Mucosa of descending colon (tissue), 3 donors: Measurements from ENCODE around the gene CBY1. TPM values are rescaled to one million over a fixed set of nuclear protein-coding genes. Genes with fewer than 3 reads are reported as not detected.

Source experiments
- ATAC-seq: fragments of 200-7000 bp; cut with Tn5 transposase; one replicate; pipeline ENCODE4 v1.9.1; 2020; ENCODE audit warnings: mild to moderate bottlenecking, moderate library complexity
- DNase-seq, 3 donors: peaks; one replicate each; pipeline ENCODE4 v3.0.0-alpha.2; 2020
- H3K36me3 ChIP-seq: fragments of 200-600 bp; one replicate; pipeline ENCODE4 v1.8.0; 2021; ENCODE audit warnings: low read depth, mild to moderate bottlenecking
- H3K4me1 ChIP-seq: fragments of 200-600 bp; one replicate; pipeline ENCODE4 v1.8.0; 2021; ENCODE audit warnings: low read depth, mild to moderate bottlenecking
- H3K4me3 ChIP-seq: fragments of 200-600 bp; one replicate; pipeline ENCODE4 v1.8.0; 2021; ENCODE audit warnings: mild to moderate bottlenecking
- H3K9me3 ChIP-seq: fragments of 200-600 bp; one replicate; pipeline ENCODE4 v1.8.0; 2021; ENCODE audit warnings: mild to moderate bottlenecking
- intact Hi-C, 2 donors: fragments of 100-400 bp; cut with DNase I in 1 of 2; cut with micrococcal nuclease in 1 of 2; formaldehyde crosslinking; loops; one replicate each; pipeline versions ENCODE4 v1.11.0 to v1.11.1; 2022; cut with DNase I, micrococcal nuclease
- total RNA-seq, 3 donors: library from RNA; stranded (reverse); fragmentation: NEBNext Ultra II Directional in 2 of 3; extraction: Animal tissue kit (Norgen Biotek cat#: 25700) in 2 of 3; gene quantifications; one replicate each; pipeline versions ENCODE4 v1.2.1 to v1.2.4, GENCODE V29; 2021 to 2023
- TF ChIP-seq, protein P1 (sequence below): fragments of 200-600 bp; IDR thresholded peaks from one replicate; pipeline ENCODE4 v1.8.0; 2022; ENCODE audit warnings: antibody characterized with exemption, mild to moderate bottlenecking
- donor health status: DM: no; HTN: no; CAD: no; lungs with moderate emphysema.
- donor health status: DM: no; HTN: no; CAD: no.
- donor health status: DM: no; HTN: yes; CAD: no.

The CBY1 gene
- total RNA-seq, 3 donors from 2014 or later, result 22.8 to 46.5 (median 30.0) TPM

DNA sequence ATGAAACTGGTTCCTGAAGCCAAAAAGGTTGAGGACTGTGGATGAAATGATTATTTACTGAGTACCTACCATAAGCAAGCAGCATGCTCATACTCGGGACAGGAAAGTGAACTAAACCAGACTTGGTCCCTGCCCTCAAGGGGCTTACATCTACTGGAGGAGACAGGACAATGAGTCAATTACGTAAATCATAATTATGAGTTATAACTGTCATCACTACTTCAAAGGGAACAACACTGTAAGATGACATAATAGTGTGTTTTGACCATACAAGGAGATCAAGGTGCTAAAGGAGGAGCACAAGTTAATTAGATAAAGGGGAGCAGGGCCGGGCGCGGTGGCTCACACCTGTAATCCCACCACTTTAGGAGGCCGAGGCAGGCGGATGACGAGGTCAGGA is 2.7 kb upstream of the CBY1 start:
- TF ChIP-seq, protein P1, sequence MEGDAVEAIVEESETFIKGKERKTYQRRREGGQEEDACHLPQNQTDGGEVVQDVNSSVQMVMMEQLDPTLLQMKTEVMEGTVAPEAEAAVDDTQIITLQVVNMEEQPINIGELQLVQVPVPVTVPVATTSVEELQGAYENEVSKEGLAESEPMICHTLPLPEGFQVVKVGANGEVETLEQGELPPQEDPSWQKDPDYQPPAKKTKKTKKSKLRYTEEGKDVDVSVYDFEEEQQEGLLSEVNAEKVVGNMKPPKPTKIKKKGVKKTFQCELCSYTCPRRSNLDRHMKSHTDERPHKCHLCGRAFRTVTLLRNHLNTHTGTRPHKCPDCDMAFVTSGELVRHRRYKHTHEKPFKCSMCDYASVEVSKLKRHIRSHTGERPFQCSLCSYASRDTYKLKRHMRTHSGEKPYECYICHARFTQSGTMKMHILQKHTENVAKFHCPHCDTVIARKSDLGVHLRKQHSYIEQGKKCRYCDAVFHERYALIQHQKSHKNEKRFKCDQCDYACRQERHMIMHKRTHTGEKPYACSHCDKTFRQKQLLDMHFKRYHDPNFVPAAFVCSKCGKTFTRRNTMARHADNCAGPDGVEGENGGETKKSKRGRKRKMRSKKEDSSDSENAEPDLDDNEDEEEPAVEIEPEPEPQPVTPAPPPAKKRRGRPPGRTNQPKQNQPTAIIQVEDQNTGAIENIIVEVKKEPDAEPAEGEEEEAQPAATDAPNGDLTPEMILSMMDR, result no peak
- no peak overlapping the region for H3K4me3 ChIP-seq
- DNase-seq, result no peak
- H3K36me3 ChIP-seq, result no peaks in the 10 kb centered on the region
- H3K9me3 ChIP-seq, result no peaks in the 10 kb centered on the region
- ATAC-seq, result no peak
- intact Hi-C loops, result no loop called here
- H3K4me1 ChIP-seq, result peaks cover 15% of the 10 kb centered on the region

DNA sequence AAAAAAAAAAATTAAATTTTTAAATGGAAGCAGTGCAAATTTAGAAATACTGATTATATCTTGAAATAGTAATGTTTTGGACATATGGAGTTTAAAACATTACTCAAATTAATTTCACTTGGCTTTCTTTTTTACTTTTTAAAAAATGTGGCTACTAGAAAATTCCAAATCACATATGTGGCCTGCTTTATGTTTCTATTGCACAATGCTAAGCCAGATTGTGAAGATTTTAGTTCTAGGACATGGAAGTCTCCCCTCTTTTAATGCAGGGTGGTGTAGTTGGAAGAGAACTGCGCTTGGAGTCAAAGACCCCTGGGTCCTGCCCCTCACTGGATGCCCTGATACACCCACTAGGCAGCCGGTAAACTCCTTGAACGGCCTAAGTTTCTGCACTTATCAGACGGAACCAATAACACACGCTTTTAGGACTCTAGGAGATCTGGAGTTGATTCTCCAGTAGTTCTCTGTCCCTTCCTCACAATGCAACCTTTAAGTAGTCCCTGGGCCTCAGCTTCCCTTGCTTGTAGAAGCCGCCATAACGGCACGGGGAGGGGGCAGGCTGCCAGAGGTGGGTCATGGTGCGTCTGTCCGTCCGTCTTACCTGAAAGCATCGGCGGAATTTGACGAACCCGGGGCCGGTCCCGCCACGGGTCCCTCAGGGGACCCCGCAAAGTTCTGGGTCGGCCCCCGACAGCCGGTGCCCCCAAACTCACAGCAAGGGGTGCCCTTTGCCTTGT is 751 bp upstream of the CBY1 start:
- peaks cover 15% of the 10 kb centered on the region for H3K4me1 ChIP-seq
- H3K9me3 ChIP-seq, result no peaks in the 10 kb centered on the region
- peak overlapping the region; percentile 86 for H3K4me3 ChIP-seq
- ATAC-seq, result peak; percentile 1
- intact Hi-C loops, result no loop called here
- TF ChIP-seq, protein P1, result no peak
- no peaks in the 10 kb centered on the region for H3K36me3 ChIP-seq
- no peak for DNase-seq

DNA sequence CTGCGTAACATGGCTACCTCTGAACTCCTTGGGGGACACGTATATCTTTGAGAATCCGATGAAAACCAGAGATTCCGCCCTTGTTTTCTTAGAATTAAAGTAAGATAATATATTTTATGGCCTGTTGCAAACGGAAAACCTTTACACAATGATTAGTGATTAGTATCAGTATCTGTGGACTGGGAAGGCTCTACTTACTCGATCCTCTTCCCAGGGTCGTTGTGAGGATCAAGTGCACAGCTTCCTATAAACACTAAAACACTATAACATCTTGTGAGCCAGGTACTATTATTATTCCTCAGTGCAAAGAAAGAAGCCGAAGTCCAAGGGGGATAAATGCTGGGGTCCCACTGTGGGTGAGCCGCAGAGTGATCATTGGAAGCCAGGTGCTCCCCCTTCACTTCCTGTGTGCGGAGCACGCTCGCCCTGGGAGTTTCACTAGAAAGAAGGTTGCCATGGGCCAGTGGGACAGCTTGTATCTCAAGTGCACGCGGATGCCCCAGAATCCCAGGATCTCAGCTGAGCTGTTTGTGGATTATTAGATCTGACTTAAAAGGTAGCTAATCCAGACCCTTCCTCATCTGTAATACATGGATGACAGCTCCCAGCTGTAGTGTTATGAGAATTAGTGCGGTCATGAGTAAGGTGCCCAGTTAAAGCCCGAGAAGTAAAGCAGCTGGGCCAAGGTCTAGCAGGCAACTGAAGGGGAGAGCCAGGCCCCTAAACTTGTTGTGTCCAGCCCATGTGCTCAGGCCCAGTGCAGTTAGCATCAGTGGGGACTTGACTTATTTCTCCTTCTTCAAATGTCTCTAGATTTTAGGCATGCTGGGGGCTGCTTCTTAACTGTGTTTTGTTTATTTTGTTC is 839 bp downstream of the CBY1 start:
- H3K9me3 ChIP-seq, result no peaks in the 10 kb centered on the region
- TF ChIP-seq, protein P1, result no peak
- H3K4me3 ChIP-seq, result peak overlapping the region; percentile 86
- DNase-seq, result peak in 2 of 3 donors; percentile 34 to 44
- H3K36me3 ChIP-seq, result no peaks in the 10 kb centered on the region
- H3K4me1 ChIP-seq, result peaks cover 15% of the 10 kb centered on the region
- intact Hi-C loops, result no loop called here
- peak; percentile 26 for ATAC-seq

DNA sequence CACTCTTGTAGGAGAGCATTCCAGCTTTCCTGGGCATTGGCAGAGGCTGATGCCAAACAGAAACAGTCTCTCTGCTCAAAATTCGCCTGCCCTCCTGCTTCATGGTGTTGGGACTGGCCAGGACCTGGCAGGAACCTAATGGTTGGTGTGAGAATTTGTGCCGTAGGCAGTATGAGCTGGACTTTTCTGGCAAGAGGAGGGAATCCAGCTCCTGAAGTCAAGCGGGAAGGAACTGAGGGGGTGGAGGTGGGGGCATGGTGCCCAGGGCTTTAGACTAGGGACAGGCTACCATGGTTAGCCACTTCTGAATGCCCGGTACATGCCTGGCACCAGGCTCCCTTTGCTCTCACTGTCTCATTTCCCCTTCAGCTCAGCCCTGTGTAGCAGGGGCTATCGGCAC is 18.4 kb downstream of the CBY1 start:
- intact Hi-C loops, result no loop called here
- TF ChIP-seq, protein P1, result no peak
- peaks cover 4% of the 10 kb centered on the region for H3K36me3 ChIP-seq
- DNase-seq, result no peak
- no peaks in the 10 kb centered on the region for H3K4me1 ChIP-seq
- no peak overlapping the region for H3K4me3 ChIP-seq
- ATAC-seq, result no peak
- no peaks in the 10 kb centered on the region for H3K9me3 ChIP-seq

DNA sequence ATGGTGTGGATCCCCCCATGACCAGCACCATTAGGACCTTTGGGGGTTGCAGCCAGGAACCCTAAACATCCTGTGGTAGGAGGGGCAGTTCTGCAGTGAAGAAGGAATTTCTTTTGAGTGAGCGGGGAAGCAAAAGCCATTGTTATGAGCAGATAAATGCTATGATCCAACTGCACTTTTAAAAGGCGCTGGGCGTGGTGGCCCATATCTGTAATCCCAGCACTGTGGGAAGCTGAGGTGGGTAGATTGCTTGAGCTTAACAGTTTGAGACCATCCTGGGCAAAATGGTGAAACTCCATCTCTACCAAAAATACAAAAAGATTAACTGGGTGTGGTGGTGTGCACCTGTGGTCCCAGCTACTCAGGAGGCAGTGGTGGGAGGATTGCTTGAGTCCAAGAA is 19.4 kb downstream of the CBY1 start:
- Histone ChIP-seq H3K36me3 (peaks cover 4% of the 10 kb centered on the region), H3K4me1 (no peaks in the 10 kb centered on the region), H3K4me3 (no peak overlapping the region), H3K9me3 (no peaks in the 10 kb centered on the region)
- intact Hi-C loops, result no loop called here
- DNase-seq, result no peak
- ATAC-seq, result no peak
- TF ChIP-seq, protein P1, result no peak
